CD14-positive monocyte (primary cell): ENCODE measurements around the gene RIMBP2. TPM values are rescaled to one million over a fixed set of nuclear protein-coding genes. Genes with fewer than 3 reads are reported as not detected.
A peak's percentile ranks its signal among the peaks of the same experiment; 100 is the strongest.

ENCODE experiments used
- DNase-seq, 3 donors: peaks; one replicate each; pipeline ENCODE4 v3.0.0-alpha.2; 2011 to 2022
- H2AFZ ChIP-seq: 2 replicates; pipeline ENCODE4 v1.6.0; 2012; ENCODE audit warnings: mild to moderate bottlenecking, low read depth, low read length, inconsistent platforms; ENCODE audit not compliant: insufficient read depth, poor library complexity, severe bottlenecking
- H3K27ac ChIP-seq, 2 donors: 1 replicate in 1 of 2; 2 replicates in 1 of 2; pipeline ENCODE4 v1.5.1; 2012 to 2013; ENCODE audit warnings: low read length in 2 of 2, control low read depth in 1 of 2, inconsistent platforms in 1 of 2, low read depth in 1 of 2, mild to moderate bottlenecking in 1 of 2
- H3K27me3 ChIP-seq, 2 donors: one replicate each; pipeline versions ENCODE4 v1.6.0 to v1.6.1; 2011 to 2013; ENCODE audit warnings: low read length in 2 of 2; ENCODE audit not compliant: control insufficient read depth in 2 of 2, insufficient read depth in 2 of 2
- H3K36me3 ChIP-seq, 2 donors: replicated peaks in 1 of 2; 1 replicate in 1 of 2; 2 replicates in 1 of 2; pipeline versions ENCODE4 v1.5.1 to v1.6.1; 2012 to 2013; ENCODE audit warnings: low read length in 2 of 2, control low read depth in 1 of 2, inconsistent platforms in 1 of 2, mild to moderate bottlenecking in 1 of 2; ENCODE audit not compliant: insufficient read depth in 2 of 2, control insufficient read depth in 1 of 2
- H3K4me1 ChIP-seq, 2 donors: 1 replicate in 1 of 2; 2 replicates in 1 of 2; pipeline versions ENCODE4 v1.5.1 to v1.6.1; 2012 to 2013; ENCODE audit warnings: low read length in 2 of 2, control low read depth in 1 of 2, inconsistent platforms in 1 of 2, mild to moderate bottlenecking in 1 of 2, moderate library complexity in 1 of 2; ENCODE audit not compliant: insufficient read depth in 2 of 2, control insufficient read depth in 1 of 2
- H3K4me2 ChIP-seq: replicated peaks from 2 replicates; pipeline ENCODE3; 2012; ENCODE audit warnings: low read length, moderate library complexity, mild to moderate bottlenecking; ENCODE audit not compliant: poor library complexity, severe bottlenecking; ENCODE audit errors: extremely low read depth
- H3K4me3 ChIP-seq, 3 experiments: fragments of 200-600 bp in 1 of 3; sonication (generic) in 1 of 3; replicated peaks in 1 of 3; 1 replicate in 2 of 3; 2 replicates in 1 of 3; pipeline ENCODE4 v1.5.1; 2011 to 2013; ENCODE audit warnings: low read length in 3 of 3, mild to moderate bottlenecking in 3 of 3, control low read depth in 2 of 3, low read depth in 2 of 3, inconsistent platforms in 1 of 3, moderate library complexity in 1 of 3
- H3K79me2 ChIP-seq: 2 replicates; pipeline ENCODE4 v1.6.0; 2012; ENCODE audit warnings: mild to moderate bottlenecking, control low read depth, inconsistent platforms, low read length, moderate library complexity; ENCODE audit not compliant: insufficient read depth
- H3K9ac ChIP-seq: 2 replicates; pipeline ENCODE4 v1.6.0; 2017; ENCODE audit warnings: low read length, mild to moderate bottlenecking; ENCODE audit not compliant: insufficient read depth, poor library complexity, severe bottlenecking
- H3K9me3 ChIP-seq, 2 donors: replicated peaks in 1 of 2; 1 replicate in 1 of 2; 2 replicates in 1 of 2; pipeline versions ENCODE4 v1.5.1 to v1.6.1; 2012 to 2013; ENCODE audit warnings: low read length in 2 of 2, control low read depth in 1 of 2; ENCODE audit not compliant: control insufficient read depth in 1 of 2, insufficient read depth in 1 of 2
- H4K20me1 ChIP-seq: 2 replicates; pipeline ENCODE4 v1.6.0; 2012; ENCODE audit warnings: mild to moderate bottlenecking, low read length, control low read depth, moderate library complexity; ENCODE audit not compliant: insufficient read depth
- H3K27ac Mint-ChIP-seq, 7 donors: one replicate each; pipeline ENCODE4 v1.8.0; 2020; ENCODE audit warnings: mild to moderate bottlenecking in 7 of 7, mixed read lengths in 7 of 7, moderate library complexity in 6 of 7, inconsistent platforms in 2 of 7
- H3K27me3 Mint-ChIP-seq, 3 donors: one replicate each; pipeline ENCODE4 v1.8.0; 2021 to 2022; ENCODE audit warnings: low read depth in 3 of 3, mild to moderate bottlenecking in 3 of 3, mixed read lengths in 3 of 3, moderate library complexity in 3 of 3, inconsistent platforms in 1 of 3
- H3K36me3 Mint-ChIP-seq, 2 donors: one replicate each; pipeline ENCODE4 v1.8.0; 2020; ENCODE audit warnings: mixed read lengths in 2 of 2, inconsistent platforms in 1 of 2, mild to moderate bottlenecking in 1 of 2
- H3K4me1 Mint-ChIP-seq: one replicate; pipeline ENCODE4 v1.8.0; 2020; ENCODE audit warnings: mild to moderate bottlenecking, mixed read lengths
- H3K4me3 Mint-ChIP-seq, 2 donors: one replicate each; pipeline ENCODE4 v1.8.0; 2020; ENCODE audit warnings: mild to moderate bottlenecking in 2 of 2, mixed read lengths in 2 of 2, moderate library complexity in 1 of 2
- H3K9me3 Mint-ChIP-seq, 7 donors: one replicate each; pipeline ENCODE4 v1.8.0; 2020 to 2022; ENCODE audit warnings: mixed read lengths in 7 of 7, mild to moderate bottlenecking in 6 of 7, moderate library complexity in 6 of 7, inconsistent platforms in 2 of 7
- WGBS: methylation state at CpG from one replicate; pipeline ENCODE4 v1.1.5; 2013; ENCODE audit warnings: missing lambda C conversion rate; ENCODE audit not compliant: insufficient coverage; 5-methylcytosine and 5-hydroxymethylcytosine counted together
- intact Hi-C, 2 donors: fragments of 100-400 bp; cut with micrococcal nuclease; formaldehyde crosslinking; loops; one replicate each; pipeline versions ENCODE4 v1.15.0 to v1.15.1; 2023
- polyA plus RNA-seq, 3 donors: library from polyadenylated mRNA; depleted of rRNA in 1 of 3; unstranded in 2 of 3; stranded (reverse) in 1 of 3; fragments of 300-500 nt in 2 of 3; fragments of >200 nt in 1 of 3; fragmentation: Illumina TruSeq in 2 of 3; gene quantifications; 1 replicate in 2 of 3; 2 replicates in 1 of 3; pipeline ENCODE4 v1.2.3, GENCODE V29; 2012 to 2021
- TF ChIP-seq, protein P1 (sequence below): fragments of 200-600 bp; IDR thresholded peaks from one replicate; pipeline ENCODE4 v1.8.0; 2022; ENCODE audit warnings: antibody characterized with exemption, mild to moderate bottlenecking

Gene RIMBP2
- polyA plus RNA-seq, 3 donors: not detected

DNA sequence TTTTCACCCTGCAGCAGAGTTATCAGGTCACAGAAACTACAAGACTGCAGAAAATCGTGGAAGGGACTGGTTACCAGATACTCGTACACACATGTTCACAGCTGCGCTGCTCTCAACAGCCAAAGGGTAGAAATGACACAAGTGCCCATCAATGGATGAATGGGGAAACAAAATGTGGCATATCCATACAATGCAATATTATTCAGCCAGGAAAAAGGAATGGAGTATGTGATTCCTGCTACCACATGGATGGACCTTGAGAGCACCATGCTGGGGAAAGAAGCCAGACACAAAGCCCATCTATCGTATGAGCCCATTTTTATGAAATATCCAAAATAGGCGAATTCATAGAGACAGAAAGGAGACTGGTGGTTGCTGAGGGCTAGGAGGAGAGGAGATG lies 1.7 kb upstream of the RIMBP2 start:
- Histone ChIP-seq H3K27ac (no peak overlapping the region), H3K4me1 (no peaks in the 10 kb centered on the region), H3K27me3 (peaks cover 22 to 57% of the 10 kb centered on the region in 2 donors), H2AFZ (no peak overlapping the region), H3K4me3 (no peak overlapping the region), H3K36me3 (no peaks in the 10 kb centered on the region), H3K4me2 (no peak overlapping the region), H4K20me1 (no peaks in the 10 kb centered on the region), H3K9ac (no peak overlapping the region), H3K79me2 (no peaks in the 10 kb centered on the region), H3K9me3 (peaks cover 0 to 28% of the 10 kb centered on the region in 2 donors)
- TF ChIP-seq, protein P1, sequence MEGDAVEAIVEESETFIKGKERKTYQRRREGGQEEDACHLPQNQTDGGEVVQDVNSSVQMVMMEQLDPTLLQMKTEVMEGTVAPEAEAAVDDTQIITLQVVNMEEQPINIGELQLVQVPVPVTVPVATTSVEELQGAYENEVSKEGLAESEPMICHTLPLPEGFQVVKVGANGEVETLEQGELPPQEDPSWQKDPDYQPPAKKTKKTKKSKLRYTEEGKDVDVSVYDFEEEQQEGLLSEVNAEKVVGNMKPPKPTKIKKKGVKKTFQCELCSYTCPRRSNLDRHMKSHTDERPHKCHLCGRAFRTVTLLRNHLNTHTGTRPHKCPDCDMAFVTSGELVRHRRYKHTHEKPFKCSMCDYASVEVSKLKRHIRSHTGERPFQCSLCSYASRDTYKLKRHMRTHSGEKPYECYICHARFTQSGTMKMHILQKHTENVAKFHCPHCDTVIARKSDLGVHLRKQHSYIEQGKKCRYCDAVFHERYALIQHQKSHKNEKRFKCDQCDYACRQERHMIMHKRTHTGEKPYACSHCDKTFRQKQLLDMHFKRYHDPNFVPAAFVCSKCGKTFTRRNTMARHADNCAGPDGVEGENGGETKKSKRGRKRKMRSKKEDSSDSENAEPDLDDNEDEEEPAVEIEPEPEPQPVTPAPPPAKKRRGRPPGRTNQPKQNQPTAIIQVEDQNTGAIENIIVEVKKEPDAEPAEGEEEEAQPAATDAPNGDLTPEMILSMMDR: no peak
- H3K36me3 Mint-ChIP-seq: peaks cover 1 to 4% of the 10 kb centered on the region in 2 donors
- peak overlapping the region in 1 of 2 donors; percentile 35 for H3K4me3 Mint-ChIP-seq
- no peaks in the 10 kb centered on the region for H3K4me1 Mint-ChIP-seq
- H3K27ac Mint-ChIP-seq: no peak overlapping the region
- H3K27me3 Mint-ChIP-seq: peaks cover 53 to 69% (median 59%) of the 10 kb centered on the region in 3 donors
- intact Hi-C loops: no loop called here
- peaks cover 7 to 23% (median 13%) of the 10 kb centered on the region in 7 donors for H3K9me3 Mint-ChIP-seq
- DNase-seq: no peak
- WGBS: 96% methylated on average over 3 of the region's 5 CpGs

DNA sequence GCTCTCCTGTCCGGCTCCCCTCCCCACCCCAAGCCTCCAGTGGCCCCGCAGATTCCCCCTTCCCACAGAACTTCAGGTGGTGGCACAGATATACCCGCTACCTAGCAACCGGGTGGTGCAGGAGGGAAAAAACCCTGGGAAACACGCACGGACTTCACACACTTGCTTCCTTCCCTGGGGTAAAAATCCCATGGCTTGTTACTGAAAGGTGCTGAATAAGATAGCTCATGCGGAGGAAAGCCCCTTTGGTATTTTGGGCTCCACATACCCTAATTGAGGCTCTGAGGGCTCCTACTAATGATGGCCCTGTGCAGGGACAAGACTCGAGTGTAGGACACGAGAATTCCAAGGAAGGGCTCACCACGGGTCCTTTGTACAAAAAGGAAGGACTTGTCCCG lies 869 bp upstream of the RIMBP2 start:
- TF ChIP-seq, protein P1: no peak
- Histone ChIP-seq H3K9ac (no peak overlapping the region), H4K20me1 (no peaks in the 10 kb centered on the region), H3K79me2 (no peaks in the 10 kb centered on the region), H3K36me3 (no peaks in the 10 kb centered on the region), H3K9me3 (peaks cover 0 to 20% of the 10 kb centered on the region in 2 donors), H3K4me2 (no peak overlapping the region), H3K4me3 (no peak overlapping the region), H3K27me3 (peaks cover 22 to 58% of the 10 kb centered on the region in 2 donors), H2AFZ (no peak overlapping the region), H3K27ac (no peak overlapping the region), H3K4me1 (no peaks in the 10 kb centered on the region)
- 31% methylated on average over 6 of the region's 11 CpGs for WGBS
- H3K4me1 Mint-ChIP-seq: no peaks in the 10 kb centered on the region
- H3K4me3 Mint-ChIP-seq: peak overlapping the region in 1 of 2 donors; percentile 82
- intact Hi-C loops: no loop called here
- H3K27ac Mint-ChIP-seq: no peak overlapping the region
- DNase-seq: no peak
- H3K9me3 Mint-ChIP-seq: peaks cover under 1 to 15% (median 11%) of the 10 kb centered on the region in 7 donors
- peaks cover 1 to 4% of the 10 kb centered on the region in 2 donors for H3K36me3 Mint-ChIP-seq
- peaks cover 53 to 71% (median 64%) of the 10 kb centered on the region in 3 donors for H3K27me3 Mint-ChIP-seq
